H54 (cell line): ENCODE measurements around the gene SMTNL1.

ENCODE experiments used
- DNase-seq: peaks from one replicate; pipeline ENCODE4 v3.0.0; 2011; ENCODE audit warnings: low spot score, mixed read lengths; ENCODE audit not compliant: insufficient read length
- FAIRE-seq: peaks from 3 replicates; lab custom pipeline; 2011; peaks lifted over from hg19 to GRCh38; lab: Jason Lieb, UNC
- POLR2A ChIP-seq: IDR thresholded peaks from 2 replicates; pipeline ENCODE4 v1.6.1; 2011; ENCODE audit warnings: low read depth, mild to moderate bottlenecking, low read length

The SMTNL1 gene

GRCh38 chr11:57536947-57537619, at the start of gene SMTNL1:
TSS of gene SMTNL1 (plus strand) at chr11:57537595. CDS start at chr11:57542643, 5,048 bp downstream.
- FAIRE-seq (no peak), DNase-seq (no peak)
- TF ChIP-seq POLR2A = no peak

GRCh38 chr11:57487920-57488659, 49.3 kb upstream of the SMTNL1 start:
- FAIRE-seq = no peak
- TF ChIP-seq POLR2A = no peak
- DNase-seq = no peak

GRCh38 chr11:57490456-57491248, 46.7 kb upstream of the SMTNL1 start:
- no peak for TF ChIP-seq POLR2A
- FAIRE-seq = no peak
- no peak for DNase-seq

- TF ChIP-seq POLR2A = no peak
- FAIRE-seq (no peak), DNase-seq (no peak)
Measured at GRCh38 chr11:57491371-57492061, 45.9 kb upstream of the SMTNL1 start.

- FAIRE-seq = no peak
- TF ChIP-seq POLR2A = no peak
- DNase-seq = no peak
Measured at GRCh38 chr11:57493507-57494503, 43.6 kb upstream of the SMTNL1 start.

GRCh38 chr11:57496109-57496820, 41.1 kb upstream of the SMTNL1 start:
- no peak for FAIRE-seq
- no peak for DNase-seq
- no peak for TF ChIP-seq POLR2A

GRCh38 chr11:57497303-57498247, 39.8 kb upstream of the SMTNL1 start:
- DNase-seq (no peak), FAIRE-seq (no peak)
- TF ChIP-seq POLR2A = no peak

GRCh38 chr11:57498540-57498939, 38.9 kb upstream of the SMTNL1 start:
- DNase-seq (no peak), FAIRE-seq (no peak)
- no peak for TF ChIP-seq POLR2A

- peak; percentile 94 for DNase-seq
- peak; percentile 51 for TF ChIP-seq POLR2A
- FAIRE-seq = no peak
Measured at GRCh38 chr11:57499413-57499982, 37.9 kb upstream of the SMTNL1 start.

- DNase-seq (no peak), FAIRE-seq (no peak)
- TF ChIP-seq POLR2A = no peak
Measured at GRCh38 chr11:57499983-57500461, 37.4 kb upstream of the SMTNL1 start.
